Measurements from ENCODE around the gene MAGEA8.

DNA sequence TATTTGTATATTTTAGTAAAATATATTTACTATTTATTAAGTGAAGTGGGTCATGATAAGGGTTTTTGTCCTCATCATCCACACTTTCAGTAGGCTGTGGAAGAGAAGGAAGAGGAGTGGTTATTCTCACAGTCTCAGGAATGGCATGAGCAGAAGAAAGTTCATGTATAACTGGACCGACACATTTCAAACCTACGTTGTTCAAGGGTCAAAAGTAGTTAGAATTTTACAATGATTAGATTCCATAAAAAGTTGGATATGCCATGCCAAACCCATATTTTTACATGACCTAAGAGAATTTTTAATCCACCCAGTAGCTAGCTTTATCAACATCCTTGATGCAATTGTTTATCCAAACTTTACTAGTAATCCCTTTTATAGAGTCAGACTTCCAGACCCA, 15.6 kb upstream of the MAGEA8 start:
- TF ChIP-seq EP300 (IDR thresholded peaks at IDR 0.05): no peak
- TF ChIP-seq POLR2A (IDR thresholded peaks at IDR 0.05): no peak
- TF ChIP-seq, protein P1, sequence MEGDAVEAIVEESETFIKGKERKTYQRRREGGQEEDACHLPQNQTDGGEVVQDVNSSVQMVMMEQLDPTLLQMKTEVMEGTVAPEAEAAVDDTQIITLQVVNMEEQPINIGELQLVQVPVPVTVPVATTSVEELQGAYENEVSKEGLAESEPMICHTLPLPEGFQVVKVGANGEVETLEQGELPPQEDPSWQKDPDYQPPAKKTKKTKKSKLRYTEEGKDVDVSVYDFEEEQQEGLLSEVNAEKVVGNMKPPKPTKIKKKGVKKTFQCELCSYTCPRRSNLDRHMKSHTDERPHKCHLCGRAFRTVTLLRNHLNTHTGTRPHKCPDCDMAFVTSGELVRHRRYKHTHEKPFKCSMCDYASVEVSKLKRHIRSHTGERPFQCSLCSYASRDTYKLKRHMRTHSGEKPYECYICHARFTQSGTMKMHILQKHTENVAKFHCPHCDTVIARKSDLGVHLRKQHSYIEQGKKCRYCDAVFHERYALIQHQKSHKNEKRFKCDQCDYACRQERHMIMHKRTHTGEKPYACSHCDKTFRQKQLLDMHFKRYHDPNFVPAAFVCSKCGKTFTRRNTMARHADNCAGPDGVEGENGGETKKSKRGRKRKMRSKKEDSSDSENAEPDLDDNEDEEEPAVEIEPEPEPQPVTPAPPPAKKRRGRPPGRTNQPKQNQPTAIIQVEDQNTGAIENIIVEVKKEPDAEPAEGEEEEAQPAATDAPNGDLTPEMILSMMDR (IDR thresholded peaks at IDR 0.05): no peak
- TF ChIP-seq POLR2AphosphoS5 (IDR thresholded peaks at IDR 0.05): no peak
